H9 (cell line): ENCODE data around the gene CERS3. TPM values are rescaled to one million over a fixed set of nuclear protein-coding genes. Genes with fewer than 3 reads are reported as not detected.

ENCODE experiments used
- DNase-seq: peaks from one replicate; pipeline ENCODE4 v3.0.0-alpha.2; 2017
- H2AFZ ChIP-seq: one replicate; pipeline ENCODE4 v1.6.1; 2013; ENCODE audit warnings: mild to moderate bottlenecking, low read length, control low read depth, moderate library complexity
- H2AK5ac ChIP-seq: 2 replicates; pipeline ENCODE4 v1.6.1; 2013; ENCODE audit warnings: low read length, control low read depth, mixed read lengths; ENCODE audit not compliant: insufficient read length
- H2BK120ac ChIP-seq: one replicate; pipeline ENCODE4 v1.6.1; 2013; ENCODE audit warnings: low read depth, mild to moderate bottlenecking, low read length, control low read depth, inconsistent platforms; ENCODE audit not compliant: poor library complexity, severe bottlenecking
- H2BK12ac ChIP-seq: 2 replicates; pipeline ENCODE4 v1.6.1; 2013; ENCODE audit warnings: low read length, control low read depth, mixed read lengths, low read depth; ENCODE audit not compliant: insufficient read length
- H2BK15ac ChIP-seq: 2 replicates; pipeline ENCODE4 v1.6.1; 2013; ENCODE audit warnings: low read depth, low read length, control low read depth
- H2BK20ac ChIP-seq: one replicate; pipeline ENCODE4 v1.6.1; 2013; ENCODE audit warnings: low read depth, mild to moderate bottlenecking, low read length, control low read depth, inconsistent platforms; ENCODE audit not compliant: poor library complexity, severe bottlenecking
- H2BK5ac ChIP-seq: 2 replicates; pipeline ENCODE4 v1.6.1; 2013; ENCODE audit warnings: low read length, control low read depth, mixed read lengths; ENCODE audit not compliant: insufficient read length
- H3K14ac ChIP-seq: 2 replicates; pipeline ENCODE4 v1.6.1; 2013; ENCODE audit warnings: low read length, control low read depth; ENCODE audit not compliant: insufficient read depth
- H3K18ac ChIP-seq: 2 replicates; pipeline ENCODE4 v1.6.1; 2013; ENCODE audit warnings: low read depth, mild to moderate bottlenecking, mixed read lengths, low read length, control low read depth; ENCODE audit not compliant: insufficient read length
- H3K23ac ChIP-seq: 2 replicates; pipeline ENCODE4 v1.6.1; 2013; ENCODE audit warnings: low read length, control low read depth, mixed read lengths, low read depth; ENCODE audit not compliant: insufficient read length
- H3K23me2 ChIP-seq: 2 replicates; pipeline ENCODE4 v1.6.1; 2013; ENCODE audit warnings: low read depth, mild to moderate bottlenecking, mixed read lengths, low read length, control low read depth; ENCODE audit not compliant: insufficient read length, poor library complexity, severe bottlenecking
- H3K27ac ChIP-seq: 2 replicates; pipeline ENCODE4 v1.5.1; 2013; ENCODE audit warnings: low read length, control low read depth, mixed read lengths, low read depth; ENCODE audit not compliant: insufficient read length
- H3K27me3 ChIP-seq: 2 replicates; pipeline ENCODE4 v1.6.1; 2013; ENCODE audit warnings: low read length, control low read depth, inconsistent platforms; ENCODE audit not compliant: insufficient read depth
- H3K4ac ChIP-seq: 2 replicates; pipeline ENCODE4 v1.6.1; 2013; ENCODE audit warnings: low read depth, mild to moderate bottlenecking, control low read depth, inconsistent platforms, low read length, moderate library complexity
- H3K4me1 ChIP-seq: 2 replicates; pipeline ENCODE4 v1.6.1; 2013; ENCODE audit warnings: low read length, control low read depth, inconsistent platforms; ENCODE audit not compliant: insufficient read depth
- H3K4me2 ChIP-seq: 2 replicates; pipeline ENCODE4 v1.6.1; 2013; ENCODE audit warnings: low read length, control low read depth, mixed read lengths; ENCODE audit not compliant: insufficient read length, insufficient read depth
- H3K56ac ChIP-seq: 2 replicates; pipeline ENCODE4 v1.6.1; 2013; ENCODE audit warnings: low read depth, mild to moderate bottlenecking, mixed read lengths, low read length, control low read depth; ENCODE audit not compliant: insufficient read length
- H3K79me1 ChIP-seq: 2 replicates; pipeline ENCODE4 v1.6.1; 2013; ENCODE audit warnings: low read depth, mild to moderate bottlenecking, moderate library complexity, low read length, control low read depth, inconsistent platforms; ENCODE audit not compliant: insufficient read depth, poor library complexity, severe bottlenecking
- H3K79me2 ChIP-seq: 2 replicates; pipeline ENCODE4 v1.6.1; 2013; ENCODE audit warnings: low read length, control low read depth, inconsistent platforms; ENCODE audit not compliant: insufficient read depth
- H3K9ac ChIP-seq: 2 replicates; pipeline ENCODE4 v1.6.1; 2013; ENCODE audit warnings: low read length, control low read depth, mixed read lengths; ENCODE audit not compliant: insufficient read length; ENCODE audit errors: extremely low read depth
- H3K9me3 ChIP-seq: one replicate; pipeline ENCODE4 v1.6.1; 2013; ENCODE audit warnings: low read depth, low read length, inconsistent platforms; ENCODE audit not compliant: control insufficient read depth
- H3T11ph ChIP-seq: one replicate; pipeline ENCODE4 v1.6.1; 2013; ENCODE audit warnings: mild to moderate bottlenecking, low read length, control low read depth, inconsistent platforms
- H4K20me1 ChIP-seq: one replicate; pipeline ENCODE4 v1.6.1; 2013; ENCODE audit not compliant: control insufficient read depth, insufficient read length, insufficient read depth
- H4K5ac ChIP-seq: 2 replicates; pipeline ENCODE4 v1.6.1; 2013; ENCODE audit warnings: low read depth, mild to moderate bottlenecking, mixed read lengths, low read length, control low read depth; ENCODE audit not compliant: insufficient read length
- H4K8ac ChIP-seq: replicated peaks from 2 replicates; pipeline ENCODE4 v1.6.1; 2013; ENCODE audit warnings: low read length, control low read depth, mixed read lengths, low read depth; ENCODE audit not compliant: insufficient read length
- H4K91ac ChIP-seq: 2 replicates; pipeline ENCODE4 v1.6.1; 2013; ENCODE audit warnings: low read depth, mild to moderate bottlenecking, moderate library complexity, mixed read lengths, low read length, control low read depth; ENCODE audit not compliant: insufficient read length
- H3K27ac Mint-ChIP-seq, 3 experiments: 2 replicates in 2 of 3; 3 replicates in 1 of 3; pipeline ENCODE4 v1.8.0; 2020 to 2021; ENCODE audit warnings: mixed read lengths in 3 of 3, mild to moderate bottlenecking in 1 of 3, moderate library complexity in 1 of 3
- H3K27me3 Mint-ChIP-seq: 2 replicates; pipeline ENCODE4 v1.8.0; 2021; ENCODE audit warnings: low read depth, mild to moderate bottlenecking, moderate library complexity, mixed read lengths
- H3K36me3 Mint-ChIP-seq, 3 experiments: 2 replicates in 2 of 3; 3 replicates in 1 of 3; pipeline ENCODE4 v1.8.0; 2020 to 2021; ENCODE audit warnings: low read depth in 3 of 3, mixed read lengths in 3 of 3; ENCODE audit not compliant: insufficient read depth in 1 of 3
- H3K4me1 Mint-ChIP-seq, 2 experiments: 2 replicates each; pipeline ENCODE4 v1.8.0; 2020; ENCODE audit warnings: mixed read lengths in 2 of 2
- H3K4me3 Mint-ChIP-seq, 2 experiments: 2 replicates in 1 of 2; 3 replicates in 1 of 2; pipeline ENCODE4 v1.8.0; 2020 to 2021; ENCODE audit warnings: mild to moderate bottlenecking in 2 of 2, mixed read lengths in 2 of 2, moderate library complexity in 1 of 2
- H3K9me3 Mint-ChIP-seq, 2 experiments: 2 replicates in 1 of 2; 3 replicates in 1 of 2; pipeline ENCODE4 v1.8.0; 2020; ENCODE audit warnings: mild to moderate bottlenecking in 2 of 2, mixed read lengths in 2 of 2, moderate library complexity in 1 of 2
- WGBS: extraction: QIAGEN DNeasy Blood & Tissue Kit; methylation state at CpG from one replicate; pipeline ENCODE4 v1.1.7; 2013; ENCODE audit warnings: missing lambda C conversion rate, low lambda C conversion rate, mixed read lengths; ENCODE audit not compliant: insufficient read length; ENCODE audit errors: extremely low coverage; 5-methylcytosine and 5-hydroxymethylcytosine counted together
- total RNA-seq: library from RNA; stranded (reverse); gene quantifications from 2 replicates; pipeline ENCODE4 v1.2.1, GENCODE V29; 2021
- TF ChIP-seq, protein P1 (sequence below): fragments of 200-600 bp; sonication (generic); conservative IDR thresholded peaks from 3 replicates; pipeline ENCODE4 v1.8.0; 2021; ENCODE audit warnings: antibody characterized with exemption, mild to moderate bottlenecking

CERS3 gene
- total RNA-seq, 1 experiment from 2014 or later: 1.4 TPM

DNA sequence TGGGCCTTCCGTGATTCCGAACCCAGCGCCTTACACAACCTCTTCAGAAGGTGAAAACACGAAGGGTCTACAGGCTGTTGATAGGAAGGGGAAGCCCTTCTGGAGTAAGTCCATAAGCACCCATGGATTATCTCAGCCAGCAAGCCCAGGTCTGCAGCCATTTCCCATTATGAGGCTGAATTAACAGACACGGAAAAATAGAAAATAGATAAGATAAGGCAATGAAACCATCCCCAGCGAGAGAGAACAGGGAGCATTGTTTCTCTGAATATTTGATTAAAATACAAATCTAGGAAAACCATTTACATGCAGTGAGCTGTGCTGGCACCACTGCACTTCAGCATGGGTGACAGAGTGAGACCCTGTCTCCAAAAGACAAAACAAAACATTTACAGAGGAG is 16.2 kb upstream of the CERS3 start:
- Mint-ChIP-seq H3K9me3 (peaks cover 2 to 10% of the 10 kb centered on the region in 2 experiments; a peak in 4 of 5 replicates), H3K27me3 (no peaks in the 10 kb centered on the region; the same call in 1 of the 2 replicates), H3K27ac (no peak overlapping the region), H3K4me1 (no peaks in the 10 kb centered on the region), H3K36me3 (no peaks in the 10 kb centered on the region; a peak in 1 of 7 replicates), H3K4me3 (no peak overlapping the region)
- TF ChIP-seq, protein P1, sequence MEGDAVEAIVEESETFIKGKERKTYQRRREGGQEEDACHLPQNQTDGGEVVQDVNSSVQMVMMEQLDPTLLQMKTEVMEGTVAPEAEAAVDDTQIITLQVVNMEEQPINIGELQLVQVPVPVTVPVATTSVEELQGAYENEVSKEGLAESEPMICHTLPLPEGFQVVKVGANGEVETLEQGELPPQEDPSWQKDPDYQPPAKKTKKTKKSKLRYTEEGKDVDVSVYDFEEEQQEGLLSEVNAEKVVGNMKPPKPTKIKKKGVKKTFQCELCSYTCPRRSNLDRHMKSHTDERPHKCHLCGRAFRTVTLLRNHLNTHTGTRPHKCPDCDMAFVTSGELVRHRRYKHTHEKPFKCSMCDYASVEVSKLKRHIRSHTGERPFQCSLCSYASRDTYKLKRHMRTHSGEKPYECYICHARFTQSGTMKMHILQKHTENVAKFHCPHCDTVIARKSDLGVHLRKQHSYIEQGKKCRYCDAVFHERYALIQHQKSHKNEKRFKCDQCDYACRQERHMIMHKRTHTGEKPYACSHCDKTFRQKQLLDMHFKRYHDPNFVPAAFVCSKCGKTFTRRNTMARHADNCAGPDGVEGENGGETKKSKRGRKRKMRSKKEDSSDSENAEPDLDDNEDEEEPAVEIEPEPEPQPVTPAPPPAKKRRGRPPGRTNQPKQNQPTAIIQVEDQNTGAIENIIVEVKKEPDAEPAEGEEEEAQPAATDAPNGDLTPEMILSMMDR: no peak
- Histone ChIP-seq H2BK12ac (no peak overlapping the region), H3K79me2 (no peaks in the 10 kb centered on the region), H3K4me2 (no peak overlapping the region), H4K20me1 (no peaks in the 10 kb centered on the region), H3K9ac (no peak overlapping the region), H3K9me3 (no peaks in the 10 kb centered on the region), H2BK20ac (no peak overlapping the region), H2AK5ac (no peak overlapping the region), H2AFZ (no peak overlapping the region), H3K27ac (no peak overlapping the region), H2BK5ac (no peak overlapping the region), H3K23me2 (no peaks in the 10 kb centered on the region), H3K56ac (no peak overlapping the region), H3K4ac (no peak overlapping the region), H3K23ac (no peak overlapping the region), H4K91ac (no peak overlapping the region), H4K8ac (no peak overlapping the region), H3K79me1 (no peaks in the 10 kb centered on the region), H3K27me3 (no peaks in the 10 kb centered on the region), H2BK15ac (no peak overlapping the region), H3K14ac (no peak overlapping the region), H2BK120ac (no peak overlapping the region), H4K5ac (no peak overlapping the region), H3K4me1 (no peaks in the 10 kb centered on the region), H3K18ac (no peak overlapping the region), H3T11ph (no peak overlapping the region)
- WGBS: no CpG with 5 or more reads among the region's 6 CpGs
- DNase-seq: no peak
